Caco-2 (cell line): ENCODE measurements around the gene CPA4. TPM values are rescaled to one million over a fixed set of nuclear protein-coding genes. Genes with fewer than 3 reads are reported as not detected.
A peak's percentile ranks its signal among the peaks of the same experiment; 100 is the strongest.

Source experiments
- BruUV-seq: library from RNA; stranded (reverse); fragments of 400-500 nt; replicated peaks from 2 replicates; lab custom pipeline; 2021; lab: Mats Ljungman, UMichigan
- CTCF ChIA-PET: fragments of 300-600 bp; sonication (Branson Sonifier 250); formaldehyde crosslinking; loops from one replicate; lab custom pipeline; 2022; ENCODE audit warnings: antibody characterized with exemption; lab: Charles Lee
- POLR2A ChIA-PET: fragments of 300-600 bp; sonication (Branson Sonifier 250); formaldehyde crosslinking; loops from one replicate; lab custom pipeline; 2022; ENCODE audit warnings: antibody characterized with exemption; lab: Charles Lee
- DNase-seq, 2 experiments: peaks; one replicate each; pipeline versions ENCODE4 v3.0.0 to v3.0.0-alpha.2; 2020 to 2022
- H3K27me3 ChIP-seq: replicated peaks from 2 replicates; pipeline ENCODE4 v1.6.0; 2011; ENCODE audit warnings: low read length; ENCODE audit not compliant: control insufficient read depth, insufficient read depth
- H3K36me3 ChIP-seq: 2 replicates; pipeline ENCODE4 v1.5.1; 2011; ENCODE audit warnings: low read length; ENCODE audit not compliant: control insufficient read depth, insufficient read depth
- H3K4me1 ChIP-seq: fragments of 250-450 bp; sonication (Bioruptor Pico); 2 replicates; pipeline ENCODE4 v1.5.1; 2020; ENCODE audit warnings: mild to moderate bottlenecking
- H3K4me3 ChIP-seq: 2 replicates; pipeline ENCODE4 v1.5.1; 2011; ENCODE audit warnings: low read depth, mild to moderate bottlenecking, control low read depth, low read length
- H3K9me3 ChIP-seq: fragments of 250-450 bp; sonication (Bioruptor Pico); 2 replicates; pipeline ENCODE4 v1.5.1; 2020; ENCODE audit warnings: mild to moderate bottlenecking, moderate library complexity
- H3K27ac Mint-ChIP-seq: one replicate; pipeline ENCODE4 v1.8.0; 2022; ENCODE audit warnings: mixed read lengths; ENCODE audit not compliant: unreplicated experiment
- H3K27me3 Mint-ChIP-seq: one replicate; pipeline ENCODE4 v1.8.0; 2022; ENCODE audit warnings: mixed read lengths; ENCODE audit not compliant: insufficient read depth, unreplicated experiment
- H3K36me3 Mint-ChIP-seq: one replicate; pipeline ENCODE4 v1.8.0; 2022; ENCODE audit warnings: mild to moderate bottlenecking, mixed read lengths; ENCODE audit not compliant: insufficient read depth, unreplicated experiment
- H3K4me1 Mint-ChIP-seq: one replicate; pipeline ENCODE4 v1.8.0; 2022; ENCODE audit warnings: low read depth, mixed read lengths; ENCODE audit not compliant: unreplicated experiment
- H3K4me3 Mint-ChIP-seq: one replicate; pipeline ENCODE4 v1.8.0; 2022; ENCODE audit warnings: mild to moderate bottlenecking, moderate library complexity, mixed read lengths; ENCODE audit not compliant: unreplicated experiment
- H3K9me3 Mint-ChIP-seq: one replicate; pipeline ENCODE4 v1.8.0; 2022; ENCODE audit warnings: mixed read lengths; ENCODE audit not compliant: unreplicated experiment
- intact Hi-C: fragments of 100-400 bp; cut with micrococcal nuclease; formaldehyde crosslinking; loops from one replicate; pipeline ENCODE4 v1.10.0; 2022; ENCODE audit not compliant: unreplicated experiment
- total RNA-seq: library from RNA; stranded (reverse); gene quantifications from 2 replicates; pipeline ENCODE4 v1.2.3, GENCODE V29; 2022
- TF ChIP-seq, protein P1 (sequence below), 2 experiments: fragments of 200-600 bp in 1 of 2; IDR thresholded peaks; 1 replicate in 1 of 2; 2 replicates in 1 of 2; pipeline versions ENCODE4 v1.5.1 to v1.8.0; 2011 to 2022; ENCODE audit warnings: antibody characterized with exemption in 1 of 2, control low read depth in 1 of 2, inconsistent platforms in 1 of 2, low read depth in 1 of 2, low read length in 1 of 2, mild to moderate bottlenecking in 1 of 2, moderate library complexity in 1 of 2; ENCODE audit not compliant: insufficient read depth in 1 of 2, severe bottlenecking in 1 of 2, unreplicated experiment in 1 of 2

Gene CPA4
- total RNA-seq, 1 experiment from 2014 or later: 0.59 TPM

DNA sequence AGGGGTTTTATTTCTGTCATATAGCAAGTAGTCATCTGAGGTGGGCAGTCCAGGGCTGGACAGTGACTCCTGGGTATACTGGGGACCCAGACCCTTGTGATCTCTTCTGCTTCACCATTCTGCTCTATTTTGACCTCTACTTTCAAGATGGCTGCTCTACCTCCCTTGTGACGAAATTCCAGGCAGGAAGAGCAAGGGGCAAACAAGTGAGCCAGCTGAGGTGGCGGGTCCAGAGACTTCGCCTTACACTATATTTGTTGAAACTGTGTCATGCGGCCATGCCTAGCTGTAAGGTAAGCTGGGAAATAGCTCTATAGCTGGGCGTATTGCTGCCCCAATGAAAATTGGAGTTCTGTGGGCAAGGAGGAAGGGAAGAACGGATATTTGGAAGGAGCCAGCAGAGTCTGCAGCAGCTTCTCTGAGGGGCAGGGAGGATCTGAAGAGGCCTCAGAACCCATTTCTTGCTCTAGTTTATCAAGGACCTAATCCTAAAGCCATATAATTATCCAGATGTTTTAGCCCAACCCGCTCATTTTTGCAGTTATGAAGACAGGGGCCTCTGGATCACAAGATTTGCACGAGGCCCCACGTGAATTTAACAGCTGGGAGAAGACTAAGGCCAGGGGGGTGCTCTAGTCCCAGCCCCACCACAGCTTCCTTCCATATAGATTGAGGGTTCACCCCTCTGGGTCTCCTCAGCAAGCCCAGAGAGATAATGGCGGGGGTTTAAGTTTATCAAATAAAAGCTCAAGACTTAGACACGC is 79.6 kb downstream of the CPA4 start:
- DNase-seq: no peak
- ChIA-PET POLR2A (no interaction called here), CTCF (no interaction called here)
- intact Hi-C loops: no loop called here
- peaks cover 23% of the 10 kb centered on the region for H3K9me3 Mint-ChIP-seq
- no peaks in the 10 kb centered on the region for H3K27me3 Mint-ChIP-seq
- peak overlapping the region; percentile 98 for H3K27ac Mint-ChIP-seq
- H3K27me3 ChIP-seq: no peaks in the 10 kb centered on the region
- no peak overlapping the region for H3K4me3 ChIP-seq
- TF ChIP-seq, protein P1, sequence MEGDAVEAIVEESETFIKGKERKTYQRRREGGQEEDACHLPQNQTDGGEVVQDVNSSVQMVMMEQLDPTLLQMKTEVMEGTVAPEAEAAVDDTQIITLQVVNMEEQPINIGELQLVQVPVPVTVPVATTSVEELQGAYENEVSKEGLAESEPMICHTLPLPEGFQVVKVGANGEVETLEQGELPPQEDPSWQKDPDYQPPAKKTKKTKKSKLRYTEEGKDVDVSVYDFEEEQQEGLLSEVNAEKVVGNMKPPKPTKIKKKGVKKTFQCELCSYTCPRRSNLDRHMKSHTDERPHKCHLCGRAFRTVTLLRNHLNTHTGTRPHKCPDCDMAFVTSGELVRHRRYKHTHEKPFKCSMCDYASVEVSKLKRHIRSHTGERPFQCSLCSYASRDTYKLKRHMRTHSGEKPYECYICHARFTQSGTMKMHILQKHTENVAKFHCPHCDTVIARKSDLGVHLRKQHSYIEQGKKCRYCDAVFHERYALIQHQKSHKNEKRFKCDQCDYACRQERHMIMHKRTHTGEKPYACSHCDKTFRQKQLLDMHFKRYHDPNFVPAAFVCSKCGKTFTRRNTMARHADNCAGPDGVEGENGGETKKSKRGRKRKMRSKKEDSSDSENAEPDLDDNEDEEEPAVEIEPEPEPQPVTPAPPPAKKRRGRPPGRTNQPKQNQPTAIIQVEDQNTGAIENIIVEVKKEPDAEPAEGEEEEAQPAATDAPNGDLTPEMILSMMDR (IDR thresholded peaks at IDR 0.05; ENCODE audit: insufficient read depth in 1 of 2, low read depth in 1 of 2, low read length in 1 of 2, severe bottlenecking in 1 of 2, unreplicated experiment in 1 of 2): no peak
- peaks cover 45% of the 10 kb centered on the region for H3K4me1 ChIP-seq
- H3K4me3 Mint-ChIP-seq: peak overlapping the region; percentile 75
- H3K36me3 ChIP-seq: 0 out of 2 replicates have a peak, but pooled peaks cover 2% of the 10 kb centered on the region
- H3K36me3 Mint-ChIP-seq: peaks cover 14% of the 10 kb centered on the region
- BruUV-seq: no TSS peak
- peaks cover 11% of the 10 kb centered on the region for H3K9me3 ChIP-seq
- H3K4me1 Mint-ChIP-seq: peaks cover 42% of the 10 kb centered on the region

Other genes with a start within 250 kb of the CPA4 start
- 22.7 and 26.9 TPM in 2 replicates for gene ZC3HC1, start 241.8 kb upstream of the CPA4 start, total RNA-seq
- 20.3 and 22.3 TPM in 2 replicates for gene KLHDC10, start 222.6 kb upstream of the CPA4 start, total RNA-seq
- 32.8 and 34.5 TPM in 2 replicates for gene TMEM209, start 87.8 kb upstream of the CPA4 start, total RNA-seq
- gene SSMEM1, start 85.3 kb upstream of the CPA4 start, total RNA-seq: not detected in 2 replicates
- 26.1 and 27.6 TPM in 2 replicates for gene CPA2, start 26.3 kb upstream of the CPA4 start, total RNA-seq
- gene CPA5, start 51.7 kb downstream of the CPA4 start, total RNA-seq: not detected in 2 replicates
- gene CPA1, start 87.3 kb downstream of the CPA4 start, total RNA-seq: not detected in 2 replicates
- 14.3 and 14.9 TPM in 2 replicates for gene CEP41, start 147.9 kb downstream of the CPA4 start, total RNA-seq
- gene MEST, start 198.9 kb downstream of the CPA4 start, total RNA-seq: 270 and 295 TPM in 2 replicates